Neural crest cell (in vitro differentiated cells): ENCODE measurements around the gene DAZAP2. TPM values are rescaled to one million over a fixed set of nuclear protein-coding genes. Genes with fewer than 3 reads are reported as not detected.

Experiments used
- DNase-seq: peaks from one replicate; pipeline ENCODE4 v3.0.0; 2021; ENCODE audit warnings: low read depth, mixed read lengths, low spot score
- H3K27ac Mint-ChIP-seq: one replicate; pipeline ENCODE4 v1.8.0; 2021; ENCODE audit warnings: mild to moderate bottlenecking, mixed read lengths; ENCODE audit not compliant: unreplicated experiment
- H3K27me3 Mint-ChIP-seq: 2 replicates; pipeline ENCODE4 v1.8.0; 2021; ENCODE audit warnings: low read depth, mild to moderate bottlenecking, mixed read lengths
- H3K36me3 Mint-ChIP-seq: 2 replicates; pipeline ENCODE4 v1.8.0; 2021; ENCODE audit warnings: low read depth, mild to moderate bottlenecking, mixed read lengths
- H3K4me1 Mint-ChIP-seq: 2 replicates; pipeline ENCODE4 v1.8.0; 2021; ENCODE audit warnings: mixed read lengths
- H3K4me3 Mint-ChIP-seq: one replicate; pipeline ENCODE4 v1.8.0; 2021; ENCODE audit warnings: mild to moderate bottlenecking, mixed read lengths
- H3K9me3 Mint-ChIP-seq: 2 replicates; pipeline ENCODE4 v1.8.0; 2021; ENCODE audit warnings: mixed read lengths
- total RNA-seq: library from RNA; stranded (reverse); gene quantifications from 2 replicates; pipeline ENCODE4 v1.2.1, GENCODE V29; 2021
- TF ChIP-seq, protein P1 (sequence below): fragments of 200-600 bp; sonication (generic); conservative IDR thresholded peaks from 2 replicates; pipeline ENCODE4 v1.5.0; 2021; ENCODE audit warnings: antibody characterized with exemption, mild to moderate bottlenecking

The DAZAP2 gene
- total RNA-seq, 1 donor from 2014 or later = 70.0 TPM

DNA sequence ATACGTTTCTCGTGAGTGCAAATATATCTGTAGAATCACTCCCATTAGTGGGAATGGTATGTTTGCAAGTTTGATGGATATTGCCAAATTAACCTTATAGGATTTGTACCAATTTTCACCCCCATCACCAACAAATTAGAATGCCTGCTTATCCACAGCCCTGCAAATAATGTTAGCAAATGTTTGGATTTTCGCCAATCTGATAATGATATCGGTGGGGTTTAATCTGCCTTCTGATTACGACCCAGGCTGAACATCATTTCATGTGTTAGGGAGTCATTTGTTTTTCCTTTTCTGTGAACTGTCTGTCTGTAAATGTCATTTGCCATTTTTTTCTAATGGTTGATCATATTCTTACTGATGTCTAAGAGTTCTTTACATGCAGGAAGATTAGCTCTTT lies 4.1 kb upstream of the DAZAP2 start:
- TF ChIP-seq, protein P1, sequence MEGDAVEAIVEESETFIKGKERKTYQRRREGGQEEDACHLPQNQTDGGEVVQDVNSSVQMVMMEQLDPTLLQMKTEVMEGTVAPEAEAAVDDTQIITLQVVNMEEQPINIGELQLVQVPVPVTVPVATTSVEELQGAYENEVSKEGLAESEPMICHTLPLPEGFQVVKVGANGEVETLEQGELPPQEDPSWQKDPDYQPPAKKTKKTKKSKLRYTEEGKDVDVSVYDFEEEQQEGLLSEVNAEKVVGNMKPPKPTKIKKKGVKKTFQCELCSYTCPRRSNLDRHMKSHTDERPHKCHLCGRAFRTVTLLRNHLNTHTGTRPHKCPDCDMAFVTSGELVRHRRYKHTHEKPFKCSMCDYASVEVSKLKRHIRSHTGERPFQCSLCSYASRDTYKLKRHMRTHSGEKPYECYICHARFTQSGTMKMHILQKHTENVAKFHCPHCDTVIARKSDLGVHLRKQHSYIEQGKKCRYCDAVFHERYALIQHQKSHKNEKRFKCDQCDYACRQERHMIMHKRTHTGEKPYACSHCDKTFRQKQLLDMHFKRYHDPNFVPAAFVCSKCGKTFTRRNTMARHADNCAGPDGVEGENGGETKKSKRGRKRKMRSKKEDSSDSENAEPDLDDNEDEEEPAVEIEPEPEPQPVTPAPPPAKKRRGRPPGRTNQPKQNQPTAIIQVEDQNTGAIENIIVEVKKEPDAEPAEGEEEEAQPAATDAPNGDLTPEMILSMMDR = no peak
- H3K27me3 Mint-ChIP-seq = no peaks in the 10 kb centered on the region
- no peaks in the 10 kb centered on the region for H3K9me3 Mint-ChIP-seq
- DNase-seq = no peak
- no peaks in the 10 kb centered on the region for H3K36me3 Mint-ChIP-seq
- H3K27ac Mint-ChIP-seq = no peak overlapping the region
- H3K4me3 Mint-ChIP-seq = no peak overlapping the region
- H3K4me1 Mint-ChIP-seq = peaks cover 10% of the 10 kb centered on the region

DNA sequence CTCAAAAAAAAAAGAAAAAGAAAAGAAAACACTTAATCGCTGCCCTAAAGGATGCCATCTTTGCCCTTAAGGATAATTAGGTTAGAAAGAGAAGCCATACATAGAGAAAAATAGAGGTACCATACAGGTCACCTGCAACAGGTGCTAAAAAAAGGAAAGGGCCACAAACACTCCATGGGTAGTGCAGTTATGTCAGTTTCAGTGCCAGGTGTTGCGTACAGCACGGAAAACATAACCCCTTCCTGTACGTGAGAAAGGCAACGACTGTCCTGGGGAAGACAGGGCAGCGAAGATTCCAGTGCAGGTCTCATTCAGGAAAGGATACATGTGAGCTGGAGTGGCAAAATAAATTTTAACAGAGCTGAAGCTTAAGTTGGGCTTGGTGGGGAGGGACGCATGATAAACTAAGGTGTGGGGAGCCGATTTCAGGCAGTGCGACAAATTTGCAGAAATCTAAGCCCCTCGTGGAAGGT lies 553 bp upstream of the DAZAP2 start:
- Mint-ChIP-seq H3K36me3 (peaks cover 11% of the 10 kb centered on the region), H3K4me3 (peak overlapping the region; percentile 97), H3K4me1 (peaks cover 20% of the 10 kb centered on the region), H3K27me3 (no peaks in the 10 kb centered on the region), H3K9me3 (no peaks in the 10 kb centered on the region), H3K27ac (peak overlapping the region; percentile 28)
- TF ChIP-seq, protein P1 = no peak
- no peak for DNase-seq

DNA sequence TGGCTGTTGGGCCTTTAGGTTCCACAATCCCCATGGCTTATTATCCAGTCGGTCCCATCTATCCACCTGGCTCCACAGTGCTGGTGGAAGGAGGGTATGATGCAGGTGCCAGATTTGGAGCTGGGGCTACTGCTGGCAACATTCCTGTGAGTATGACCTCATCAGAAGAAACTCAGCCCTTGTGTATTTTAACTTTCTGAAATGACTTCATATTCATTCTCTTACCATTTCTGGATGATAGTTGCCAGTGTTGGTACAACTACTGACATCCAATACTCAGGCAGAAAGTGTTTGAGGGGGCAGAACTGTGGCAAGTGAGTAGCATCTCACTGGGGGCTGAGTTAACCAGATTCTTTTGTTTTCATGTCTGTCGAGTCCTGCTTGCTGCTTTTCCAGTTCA lies 2.3 kb downstream of the DAZAP2 start:
- no peak for DNase-seq
- TF ChIP-seq, protein P1 = no peak
- peaks cover 13% of the 10 kb centered on the region for H3K36me3 Mint-ChIP-seq
- no peak overlapping the region for H3K27ac Mint-ChIP-seq
- no peaks in the 10 kb centered on the region for H3K27me3 Mint-ChIP-seq
- peak overlapping the region; percentile 97 for H3K4me3 Mint-ChIP-seq
- H3K4me1 Mint-ChIP-seq = peaks cover 23% of the 10 kb centered on the region
- no peaks in the 10 kb centered on the region for H3K9me3 Mint-ChIP-seq

DNA sequence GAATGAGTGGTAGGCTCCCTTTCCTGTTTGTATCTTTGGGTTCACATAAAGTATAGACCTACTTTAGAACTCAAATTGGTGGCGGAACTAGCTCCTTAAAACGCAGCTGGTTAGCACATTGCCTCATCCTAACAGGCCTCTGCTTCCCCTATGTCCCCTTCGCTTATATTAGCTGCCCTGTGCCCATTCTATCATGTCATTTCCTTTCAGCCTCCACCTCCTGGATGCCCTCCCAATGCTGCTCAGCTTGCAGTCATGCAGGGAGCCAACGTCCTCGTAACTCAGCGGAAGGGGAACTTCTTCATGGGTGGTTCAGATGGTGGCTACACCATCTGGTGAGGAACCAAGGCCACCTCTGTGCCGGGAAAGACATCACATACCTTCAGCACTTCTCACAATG lies 3.5 kb downstream of the DAZAP2 start:
- Mint-ChIP-seq H3K4me1 (peaks cover 30% of the 10 kb centered on the region), H3K27ac (no peak overlapping the region), H3K36me3 (peaks cover 13% of the 10 kb centered on the region), H3K4me3 (peak overlapping the region; percentile 36), H3K27me3 (no peaks in the 10 kb centered on the region), H3K9me3 (no peaks in the 10 kb centered on the region)
- no peak for DNase-seq
- TF ChIP-seq, protein P1 = no peak

DNA sequence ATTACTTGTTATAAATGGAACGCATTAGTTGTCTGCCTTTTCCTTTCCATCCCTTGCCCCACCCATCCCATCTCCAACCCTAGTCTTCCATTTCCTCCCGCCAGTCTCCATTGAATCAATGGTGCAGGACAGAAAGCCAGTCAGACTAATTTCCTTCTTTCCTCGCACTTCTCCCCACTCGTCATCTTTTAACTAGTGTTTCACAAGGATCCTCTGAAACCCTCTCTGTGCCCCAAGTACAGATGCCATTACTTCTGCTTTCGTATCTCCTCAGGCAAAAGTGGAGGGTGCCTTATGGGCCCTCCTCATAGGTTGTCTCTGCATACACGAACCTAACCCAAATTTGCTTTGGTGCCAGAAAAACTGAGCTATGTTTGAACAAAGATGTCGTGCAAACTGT lies 4.2 kb downstream of the DAZAP2 start:
- Mint-ChIP-seq H3K27me3 (no peaks in the 10 kb centered on the region), H3K9me3 (no peaks in the 10 kb centered on the region), H3K4me1 (peaks cover 35% of the 10 kb centered on the region), H3K27ac (no peak overlapping the region), H3K36me3 (peaks cover 13% of the 10 kb centered on the region), H3K4me3 (peak overlapping the region; percentile 65)
- no peak for DNase-seq
- TF ChIP-seq, protein P1 = no peak

DNA sequence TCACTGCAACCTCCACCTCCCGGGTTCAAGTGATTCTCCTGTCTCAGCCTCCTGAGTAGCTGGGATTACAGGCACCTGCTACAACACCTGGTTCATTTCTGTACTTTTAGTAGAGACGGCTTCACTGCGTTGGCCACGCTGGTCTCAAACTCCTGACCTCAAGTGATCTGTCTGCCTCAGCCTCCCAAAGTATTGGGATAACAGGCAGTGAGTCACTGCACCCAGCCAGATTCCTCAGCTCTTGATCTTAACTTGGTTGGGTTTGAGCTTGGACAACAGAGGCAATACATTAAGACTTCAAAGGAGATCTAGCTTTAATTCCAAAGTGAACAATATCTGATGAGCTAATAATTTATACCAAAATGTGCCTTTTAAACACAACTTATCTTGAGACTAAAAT lies 5.6 kb downstream of the DAZAP2 start:
- H3K36me3 Mint-ChIP-seq = peaks cover 13% of the 10 kb centered on the region
- no peak for DNase-seq
- peaks cover 26% of the 10 kb centered on the region for H3K4me1 Mint-ChIP-seq
- no peaks in the 10 kb centered on the region for H3K9me3 Mint-ChIP-seq
- no peak overlapping the region for H3K27ac Mint-ChIP-seq
- H3K4me3 Mint-ChIP-seq = no peak overlapping the region
- TF ChIP-seq, protein P1 = no peak
- no peaks in the 10 kb centered on the region for H3K27me3 Mint-ChIP-seq
